AG09319 (cell line): ENCODE measurements around the gene C1QTNF8.

Source experiments
- DNase-seq: peaks from one replicate; pipeline ENCODE4 v3.0.0-alpha.2; 2010; ENCODE audit warnings: low read depth; ENCODE audit errors: extremely low read depth
- CTCF ChIP-seq: IDR thresholded peaks from 2 replicates; pipeline ENCODE4 v1.5.1; 2011; ENCODE audit warnings: low read depth, mild to moderate bottlenecking, inconsistent platforms, low read length, moderate library complexity

The C1QTNF8 gene

DNA sequence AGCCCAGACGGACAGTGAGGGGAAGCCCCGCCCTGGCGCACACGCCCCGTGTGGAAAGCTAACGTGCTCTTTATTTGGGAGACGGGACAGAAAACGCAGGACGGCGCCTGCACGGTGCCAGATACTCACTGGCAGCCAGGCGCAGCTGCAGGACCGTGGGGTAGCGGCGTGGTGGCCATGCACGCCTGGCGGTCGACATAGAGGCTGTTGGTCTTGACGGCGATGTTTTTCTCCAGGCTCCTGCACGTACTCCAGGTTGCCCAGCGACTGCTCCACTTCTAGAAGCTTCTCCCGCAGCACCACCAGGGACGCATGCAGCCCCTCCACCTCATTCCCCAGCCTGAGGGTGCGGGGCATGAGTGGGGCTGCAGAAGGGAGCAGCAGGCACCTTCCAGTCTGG lies 5.1 kb upstream of the C1QTNF8 start:
- DNase-seq, result no peak
- no peak for TF ChIP-seq CTCF

GRCh38 chr16:1100084-1100800 lies 4.2 kb upstream of the C1QTNF8 start:
- DNase-seq, result no peak
- no peak for TF ChIP-seq CTCF

- no peak for TF ChIP-seq CTCF
- no peak for DNase-seq
Measured at GRCh38 chr16:1099189-1100083, 3.4 kb upstream of the C1QTNF8 start.

DNA sequence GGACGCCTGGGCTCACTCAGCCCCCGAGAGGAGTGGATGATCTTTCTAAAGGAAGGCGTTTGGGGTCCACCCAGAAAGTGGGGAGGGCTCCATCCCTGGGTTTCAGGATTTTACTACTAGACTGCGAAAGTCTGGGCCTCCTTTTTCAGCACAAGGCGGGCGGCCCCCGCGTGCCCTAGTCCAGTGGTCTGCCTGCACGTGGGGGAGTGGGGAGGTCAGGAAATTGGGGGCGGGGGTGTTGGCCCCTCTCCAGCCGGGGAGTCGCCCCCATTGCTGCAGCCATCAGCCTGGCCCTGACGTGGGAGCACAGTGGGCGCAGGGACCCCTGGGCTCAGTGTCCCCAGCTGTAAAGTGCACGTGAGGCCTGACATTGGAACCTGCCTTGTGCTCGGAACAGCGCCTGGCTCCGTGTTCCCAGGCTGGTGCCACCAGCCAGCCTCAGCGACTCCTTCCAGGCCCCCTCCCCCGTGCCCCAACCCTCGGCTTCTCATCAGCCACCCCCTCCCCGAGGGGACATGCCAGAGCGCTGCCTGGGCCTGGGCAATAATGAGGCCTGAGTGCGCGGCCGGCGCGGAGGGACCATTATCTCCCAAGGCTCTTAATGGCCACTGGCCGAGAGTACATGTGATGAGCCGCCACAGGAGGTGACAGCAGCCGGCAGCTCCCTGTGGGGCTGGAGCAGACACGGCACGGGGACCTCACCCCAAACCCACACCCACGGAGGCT lies 2.4 kb upstream of the C1QTNF8 start:
- no peak for DNase-seq
- TF ChIP-seq CTCF, result no peak

GRCh38 chr16:1097800-1098199 lies 1.8 kb upstream of the C1QTNF8 start:
- DNase-seq, result no peak

DNA sequence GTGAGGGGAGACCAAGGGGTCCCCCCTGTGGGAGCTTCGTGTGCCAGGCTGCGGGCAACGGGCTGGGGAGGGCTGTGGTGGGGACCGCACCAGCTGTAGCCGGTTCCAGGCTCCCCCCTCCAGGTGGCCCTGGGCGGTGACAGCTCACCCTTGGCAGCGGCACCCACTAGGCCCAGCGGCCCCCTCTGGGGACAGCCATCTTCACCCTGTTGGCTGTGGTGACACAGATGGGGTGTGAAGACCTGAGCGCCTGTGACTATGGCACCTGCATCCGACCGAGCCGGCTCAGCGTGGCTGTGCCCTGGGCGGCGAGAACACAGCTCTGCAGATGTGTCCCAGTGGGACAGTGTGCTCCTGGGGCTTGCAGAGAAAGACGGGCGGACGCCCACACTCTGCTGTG lies 1.1 kb upstream of the C1QTNF8 start:
- TF ChIP-seq CTCF, result no peak
- no peak for DNase-seq

More at GRCh38 chr16:1097800-1098199, 1.8 kb upstream of the C1QTNF8 start:
- TF ChIP-seq CTCF, result no peak
